HEK293 (cell line): Measurements from ENCODE around the gene CFAP119.

ENCODE experiments used
- OSR2 ChIP-seq: fragments of 450-650 bp; formaldehyde crosslinking; IDR thresholded peaks from 2 replicates; pipeline ENCODE4 v1.5.1; 2016; ENCODE audit warnings: missing biosample characterization, missing genetic modification characterization
- PATZ1 ChIP-seq: fragments of 450-650 bp; formaldehyde crosslinking; IDR thresholded peaks from 2 replicates; pipeline ENCODE4 v1.5.1; 2016; ENCODE audit warnings: missing biosample characterization, missing genetic modification characterization
- SALL2 ChIP-seq: fragments of 450-650 bp; formaldehyde crosslinking; IDR thresholded peaks from 2 replicates; pipeline ENCODE4 v1.5.0; 2017; ENCODE audit warnings: missing biosample characterization, mild to moderate bottlenecking, missing genetic modification characterization, borderline replicate concordance
- ZBTB8A ChIP-seq: fragments of 450-650 bp; formaldehyde crosslinking; IDR thresholded peaks from 2 replicates; pipeline ENCODE4 v1.5.1; 2016; ENCODE audit warnings: missing biosample characterization, missing genetic modification characterization
- ZFP41 ChIP-seq: fragments of 450-650 bp; formaldehyde crosslinking; IDR thresholded peaks from 2 replicates; pipeline ENCODE4 v1.5.1; 2016; ENCODE audit warnings: missing biosample characterization, missing genetic modification characterization, borderline replicate concordance
- ZNF280C ChIP-seq: fragments of 450-650 bp; formaldehyde crosslinking; IDR thresholded peaks from 2 replicates; pipeline ENCODE4 v1.5.1; 2016; ENCODE audit warnings: missing biosample characterization, missing genetic modification characterization
- ZNF302 ChIP-seq: fragments of 450-650 bp; formaldehyde crosslinking; IDR thresholded peaks from 2 replicates; pipeline ENCODE4 v1.5.1; 2016; ENCODE audit warnings: missing biosample characterization, missing genetic modification characterization, low read depth
- ZNF362 ChIP-seq: fragments of 450-650 bp; formaldehyde crosslinking; IDR thresholded peaks from 2 replicates; pipeline ENCODE4 v1.5.1; 2016; ENCODE audit warnings: missing biosample characterization, missing genetic modification characterization
- ZNF558 ChIP-seq: fragments of 450-650 bp; formaldehyde crosslinking; IDR thresholded peaks from 2 replicates; pipeline ENCODE4 v1.5.1; 2016; ENCODE audit warnings: missing biosample characterization, missing genetic modification characterization
- TF ChIP-seq, protein P1 (sequence below): fragments of 450-650 bp; formaldehyde crosslinking; IDR thresholded peaks from 2 replicates; pipeline ENCODE4 v1.5.1; 2016; ENCODE audit warnings: missing biosample characterization, missing genetic modification characterization
- TF ChIP-seq, protein P2 (sequence below): fragments of 450-650 bp; formaldehyde crosslinking; IDR thresholded peaks from 2 replicates; pipeline ENCODE4 v1.5.1; 2016; ENCODE audit warnings: missing biosample characterization, missing genetic modification characterization

- TF ChIP-seq, protein P1, sequence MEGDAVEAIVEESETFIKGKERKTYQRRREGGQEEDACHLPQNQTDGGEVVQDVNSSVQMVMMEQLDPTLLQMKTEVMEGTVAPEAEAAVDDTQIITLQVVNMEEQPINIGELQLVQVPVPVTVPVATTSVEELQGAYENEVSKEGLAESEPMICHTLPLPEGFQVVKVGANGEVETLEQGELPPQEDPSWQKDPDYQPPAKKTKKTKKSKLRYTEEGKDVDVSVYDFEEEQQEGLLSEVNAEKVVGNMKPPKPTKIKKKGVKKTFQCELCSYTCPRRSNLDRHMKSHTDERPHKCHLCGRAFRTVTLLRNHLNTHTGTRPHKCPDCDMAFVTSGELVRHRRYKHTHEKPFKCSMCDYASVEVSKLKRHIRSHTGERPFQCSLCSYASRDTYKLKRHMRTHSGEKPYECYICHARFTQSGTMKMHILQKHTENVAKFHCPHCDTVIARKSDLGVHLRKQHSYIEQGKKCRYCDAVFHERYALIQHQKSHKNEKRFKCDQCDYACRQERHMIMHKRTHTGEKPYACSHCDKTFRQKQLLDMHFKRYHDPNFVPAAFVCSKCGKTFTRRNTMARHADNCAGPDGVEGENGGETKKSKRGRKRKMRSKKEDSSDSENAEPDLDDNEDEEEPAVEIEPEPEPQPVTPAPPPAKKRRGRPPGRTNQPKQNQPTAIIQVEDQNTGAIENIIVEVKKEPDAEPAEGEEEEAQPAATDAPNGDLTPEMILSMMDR, result no peak
- TF ChIP-seq PATZ1 (tag by site-specific recombination) (no peak), ZBTB8A (no peak), OSR2 (tag by site-specific recombination) (no peak), ZNF302 (tag by site-specific recombination) (no peak), SALL2 (tag by site-specific recombination) (no peak), ZNF362 (tag by site-specific recombination) (no peak), ZNF280C (tag by site-specific recombination) (no peak), ZFP41 (no peak), ZNF558 (tag by site-specific recombination) (no peak)
- TF ChIP-seq, protein P2, sequence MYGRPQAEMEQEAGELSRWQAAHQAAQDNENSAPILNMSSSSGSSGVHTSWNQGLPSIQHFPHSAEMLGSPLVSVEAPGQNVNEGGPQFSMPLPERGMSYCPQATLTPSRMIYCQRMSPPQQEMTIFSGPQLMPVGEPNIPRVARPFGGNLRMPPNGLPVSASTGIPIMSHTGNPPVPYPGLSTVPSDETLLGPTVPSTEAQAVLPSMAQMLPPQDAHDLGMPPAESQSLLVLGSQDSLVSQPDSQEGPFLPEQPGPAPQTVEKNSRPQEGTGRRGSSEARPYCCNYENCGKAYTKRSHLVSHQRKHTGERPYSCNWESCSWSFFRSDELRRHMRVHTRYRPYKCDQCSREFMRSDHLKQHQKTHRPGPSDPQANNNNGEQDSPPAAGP (tag by site-specific recombination), result no peak
Measured at GRCh38 chr16:30731411-30731810, 30.5 kb downstream of the CFAP119 start.
